Thyroid gland (tissue), 4 donors: ENCODE results near the gene EMID1. TPM values are rescaled to one million over a fixed set of nuclear protein-coding genes. Genes with fewer than 3 reads are reported as not detected.
A peak's percentile ranks its signal among the peaks of the same experiment; 100 is the strongest.
"Not testable (repeated sequence)": the region's sequence is repeated elsewhere in the genome, so short reads cannot be mapped to it uniquely, and the experiment has no call there.

Source experiments
- DNase-seq, 2 donors: peaks; one replicate each; pipeline ENCODE4 v3.0.0-alpha.2; 2019
- H3K27ac ChIP-seq, 3 donors: fragments of 200-600 bp; sonication (generic); 1 replicate in 2 of 3; 2 replicates in 1 of 3; pipeline ENCODE4 v1.5.1; 2016 to 2019; ENCODE audit warnings: mild to moderate bottlenecking in 1 of 3, moderate library complexity in 1 of 3
- H3K27me3 ChIP-seq: fragments of 200-600 bp; sonication (generic); one replicate; pipeline ENCODE4 v1.5.1; 2019
- H3K36me3 ChIP-seq, 2 donors: fragments of 200-600 bp; sonication (generic); one replicate each; pipeline ENCODE4 v1.5.1; 2016 to 2019
- H3K4me1 ChIP-seq, 2 donors: fragments of 200-600 bp; sonication (generic); one replicate each; pipeline ENCODE4 v1.5.1; 2017 to 2019
- H3K4me3 ChIP-seq, 3 donors: fragments of 200-600 bp; sonication (generic); replicated peaks in 1 of 3; 1 replicate in 2 of 3; 2 replicates in 1 of 3; pipeline ENCODE4 v1.5.1; 2016; ENCODE audit warnings: mild to moderate bottlenecking in 1 of 3
- H3K9me3 ChIP-seq: fragments of 200-600 bp; sonication (generic); one replicate; pipeline ENCODE4 v1.5.1; 2017
- POLR2A ChIP-seq, 2 donors: fragments of 450-650 bp; IDR thresholded peaks; one replicate each; pipeline ENCODE4 v1.6.1; 2017; ENCODE audit warnings: antibody characterized with exemption in 2 of 2, mild to moderate bottlenecking in 2 of 2, moderate library complexity in 1 of 2
- WGBS, 2 donors: methylation state at CpG; one replicate each; pipeline ENCODE4 v1.1.5; 2017; 5-methylcytosine and 5-hydroxymethylcytosine counted together
- intact Hi-C: fragments of 100-400 bp; cut with DNase I; formaldehyde crosslinking; loops from one replicate; pipeline ENCODE4 v1.15.1; 2023
- total RNA-seq, 4 donors: library from RNA; depleted of rRNA; stranded (reverse); fragments of >200 nt; gene quantifications; one replicate each; pipeline ENCODE4 v1.2.3, GENCODE V29; 2016
- TF ChIP-seq, protein P1 (sequence below), 6 experiments: fragments of 200-600 bp in 3 of 6; fragments of 450-650 bp in 3 of 6; sonication (generic) in 3 of 6; IDR thresholded peaks; one replicate each; pipeline ENCODE4 v1.5.1; 2016 to 2019; ENCODE audit warnings: antibody characterized with exemption in 6 of 6, mild to moderate bottlenecking in 2 of 6, inconsistent platforms in 1 of 6, moderate library complexity in 1 of 6

Gene EMID1
- total RNA-seq, 4 donors from 2014 or later = 14.0 to 55.9 (median 19.0) TPM

GRCh38 chr22:29231971-29232959 lies 26.6 kb downstream of the EMID1 start:
- H3K4me1 ChIP-seq = peaks cover 0 to 8% of the 10 kb centered on the region in 2 donors
- peak; percentile 46 to 48 for DNase-seq
- intact Hi-C loops = no loop called here
- no peaks in the 10 kb centered on the region for H3K9me3 ChIP-seq
- no peaks in the 10 kb centered on the region for H3K27me3 ChIP-seq
- 70 to 80% methylated on average over 7 to 13 of the region's 22 CpGs for WGBS, 2 donors
- TF ChIP-seq, protein P1, sequence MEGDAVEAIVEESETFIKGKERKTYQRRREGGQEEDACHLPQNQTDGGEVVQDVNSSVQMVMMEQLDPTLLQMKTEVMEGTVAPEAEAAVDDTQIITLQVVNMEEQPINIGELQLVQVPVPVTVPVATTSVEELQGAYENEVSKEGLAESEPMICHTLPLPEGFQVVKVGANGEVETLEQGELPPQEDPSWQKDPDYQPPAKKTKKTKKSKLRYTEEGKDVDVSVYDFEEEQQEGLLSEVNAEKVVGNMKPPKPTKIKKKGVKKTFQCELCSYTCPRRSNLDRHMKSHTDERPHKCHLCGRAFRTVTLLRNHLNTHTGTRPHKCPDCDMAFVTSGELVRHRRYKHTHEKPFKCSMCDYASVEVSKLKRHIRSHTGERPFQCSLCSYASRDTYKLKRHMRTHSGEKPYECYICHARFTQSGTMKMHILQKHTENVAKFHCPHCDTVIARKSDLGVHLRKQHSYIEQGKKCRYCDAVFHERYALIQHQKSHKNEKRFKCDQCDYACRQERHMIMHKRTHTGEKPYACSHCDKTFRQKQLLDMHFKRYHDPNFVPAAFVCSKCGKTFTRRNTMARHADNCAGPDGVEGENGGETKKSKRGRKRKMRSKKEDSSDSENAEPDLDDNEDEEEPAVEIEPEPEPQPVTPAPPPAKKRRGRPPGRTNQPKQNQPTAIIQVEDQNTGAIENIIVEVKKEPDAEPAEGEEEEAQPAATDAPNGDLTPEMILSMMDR (IDR thresholded peaks at IDR 0.05) = no peak
- TF ChIP-seq POLR2A (IDR thresholded peaks at IDR 0.05) = no peak
- no peak overlapping the region for H3K27ac ChIP-seq
- no peak overlapping the region for H3K4me3 ChIP-seq
- H3K36me3 ChIP-seq = no peaks in the 10 kb centered on the region

DNA sequence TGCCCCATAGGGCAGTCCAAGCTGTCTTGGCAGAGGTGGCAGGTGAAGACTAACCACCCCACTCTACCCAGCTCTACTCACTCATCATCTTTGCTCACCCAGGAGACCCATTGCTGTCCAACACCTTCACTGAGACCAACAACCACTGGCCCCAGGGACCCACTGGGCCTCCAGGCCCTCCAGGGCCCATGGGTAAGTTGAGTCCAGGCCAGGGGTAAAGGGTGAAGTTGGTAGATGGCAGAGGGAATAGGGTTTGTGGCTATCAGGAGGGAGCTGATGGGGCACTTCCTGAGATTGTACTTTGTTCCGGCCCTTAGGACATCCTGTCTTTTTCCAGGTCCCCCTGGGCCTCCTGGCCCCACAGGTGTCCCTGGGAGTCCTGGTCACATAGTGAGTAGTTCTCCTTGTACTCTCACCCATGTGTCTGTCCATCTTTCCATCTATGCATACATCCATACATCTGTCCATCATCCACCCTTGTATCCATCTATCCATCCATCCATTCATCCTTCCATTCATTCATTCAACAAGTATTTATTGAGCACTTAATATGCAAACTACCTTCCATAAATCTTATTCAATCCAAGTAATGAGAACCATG lies 27.7 kb downstream of the EMID1 start:
- intact Hi-C loops = no loop called here
- no peaks in the 10 kb centered on the region for H3K9me3 ChIP-seq
- H3K4me3 ChIP-seq = no peak overlapping the region
- H3K36me3 ChIP-seq = no peaks in the 10 kb centered on the region
- H3K4me1 ChIP-seq = peaks cover 0 to 8% of the 10 kb centered on the region in 2 donors
- no peak for DNase-seq
- no peaks in the 10 kb centered on the region for H3K27me3 ChIP-seq
- H3K27ac ChIP-seq = no peak overlapping the region
- TF ChIP-seq, protein P1 (IDR thresholded peaks at IDR 0.05) = no peak
- no peak for TF ChIP-seq POLR2A (IDR thresholded peaks at IDR 0.05)
- 73 to 100% methylated on average over 1 of the region's 1 CpG for WGBS, 2 donors

DNA sequence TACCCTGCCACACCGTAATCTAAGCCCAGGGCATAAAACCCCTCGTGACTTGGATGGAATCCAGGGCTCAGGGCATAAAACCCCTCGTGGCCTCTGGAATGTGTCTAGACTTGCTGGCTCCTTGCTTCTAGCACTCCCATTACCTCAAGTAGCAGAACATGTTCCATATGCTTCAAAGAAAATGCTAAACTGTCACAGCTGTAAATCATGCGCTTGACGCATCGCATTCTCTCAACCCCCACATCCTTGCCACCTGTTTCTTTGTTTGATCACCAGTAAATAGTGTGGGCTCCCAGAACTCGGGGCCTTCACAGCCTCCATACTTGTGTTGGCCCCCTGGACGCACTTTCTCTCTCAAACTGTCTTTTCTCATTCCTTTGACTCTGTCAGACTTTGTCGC lies 34.8 kb downstream of the EMID1 start:
- peak; percentile 17 to 23 for DNase-seq
- intact Hi-C loops = loop anchor here (10.0 kb wide), 2 partner anchors 186 to 386 kb away; no protein-coding TSS in a partner anchor
- H3K27ac ChIP-seq, H3K9me3 ChIP-seq, H3K36me3 ChIP-seq, H3K4me1 ChIP-seq, H3K4me3 ChIP-seq, H3K27me3 ChIP-seq: not testable (repeated sequence)
- 73 to 79% methylated on average over 9 of the region's 9 CpGs for WGBS, 2 donors

- Histone ChIP-seq H3K4me3 (no peak overlapping the region), H3K27ac (no peak overlapping the region), H3K36me3 (no peaks in the 10 kb centered on the region), H3K9me3 (no peaks in the 10 kb centered on the region), H3K27me3 (no peaks in the 10 kb centered on the region), H3K4me1 (no peaks in the 10 kb centered on the region)
- DNase-seq = no peak
- no peak for TF ChIP-seq POLR2A (IDR thresholded peaks at IDR 0.05)
- TF ChIP-seq, protein P1 (IDR thresholded peaks at IDR 0.05) = no peak
- WGBS, 2 donors = 92 to 94% methylated on average over 11 of the region's 11 CpGs
- intact Hi-C loops = loop anchor here (10.0 kb wide), 2 partner anchors 189 to 389 kb away; no protein-coding TSS in a partner anchor
These were observed 38.3 kb downstream of the EMID1 start for GRCh38 chr22:29243874-29244446.

GRCh38 chr22:29244785-29245625 lies 39.3 kb downstream of the EMID1 start:
- Histone ChIP-seq H3K4me1 (no peaks in the 10 kb centered on the region), H3K36me3 (no peaks in the 10 kb centered on the region), H3K4me3 (no peak overlapping the region), H3K27ac (no peak overlapping the region), H3K27me3 (no peaks in the 10 kb centered on the region), H3K9me3 (no peaks in the 10 kb centered on the region)
- intact Hi-C loops = loop anchor here (10.0 kb wide), 2 partner anchors 190 to 390 kb away; no protein-coding TSS in a partner anchor
- TF ChIP-seq, protein P1 (IDR thresholded peaks at IDR 0.05) = no peak
- TF ChIP-seq POLR2A (IDR thresholded peaks at IDR 0.05) = no peak
- DNase-seq = no peak
- WGBS, 2 donors = 74 to 75% methylated on average over 5 to 7 of the region's 7 CpGs
